ENCODE data around the gene RILP.

DNA sequence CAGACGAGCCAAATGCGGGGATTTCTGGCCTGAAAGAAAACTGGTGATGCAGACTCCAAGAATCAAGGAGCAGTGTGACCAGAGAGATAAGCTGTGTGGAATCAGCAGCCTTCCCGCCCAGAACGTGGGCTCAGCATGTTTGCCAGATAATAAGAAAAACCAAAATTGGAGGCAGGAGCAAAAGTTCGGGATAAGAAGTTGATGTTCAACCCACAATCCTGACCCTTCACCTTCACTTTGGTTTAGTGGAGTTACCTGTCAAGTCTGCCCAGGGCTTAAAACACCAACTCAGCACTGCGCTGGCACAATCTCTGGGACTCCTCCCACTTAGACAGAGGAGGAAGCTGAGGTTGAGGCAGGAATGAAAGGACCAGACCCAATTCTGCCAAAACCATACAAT is 24.1 kb downstream of the RILP start:
- TF ChIP-seq, protein P1, sequence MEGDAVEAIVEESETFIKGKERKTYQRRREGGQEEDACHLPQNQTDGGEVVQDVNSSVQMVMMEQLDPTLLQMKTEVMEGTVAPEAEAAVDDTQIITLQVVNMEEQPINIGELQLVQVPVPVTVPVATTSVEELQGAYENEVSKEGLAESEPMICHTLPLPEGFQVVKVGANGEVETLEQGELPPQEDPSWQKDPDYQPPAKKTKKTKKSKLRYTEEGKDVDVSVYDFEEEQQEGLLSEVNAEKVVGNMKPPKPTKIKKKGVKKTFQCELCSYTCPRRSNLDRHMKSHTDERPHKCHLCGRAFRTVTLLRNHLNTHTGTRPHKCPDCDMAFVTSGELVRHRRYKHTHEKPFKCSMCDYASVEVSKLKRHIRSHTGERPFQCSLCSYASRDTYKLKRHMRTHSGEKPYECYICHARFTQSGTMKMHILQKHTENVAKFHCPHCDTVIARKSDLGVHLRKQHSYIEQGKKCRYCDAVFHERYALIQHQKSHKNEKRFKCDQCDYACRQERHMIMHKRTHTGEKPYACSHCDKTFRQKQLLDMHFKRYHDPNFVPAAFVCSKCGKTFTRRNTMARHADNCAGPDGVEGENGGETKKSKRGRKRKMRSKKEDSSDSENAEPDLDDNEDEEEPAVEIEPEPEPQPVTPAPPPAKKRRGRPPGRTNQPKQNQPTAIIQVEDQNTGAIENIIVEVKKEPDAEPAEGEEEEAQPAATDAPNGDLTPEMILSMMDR (IDR thresholded peaks at IDR 0.05), result no peak
- TF ChIP-seq EZH2 (IDR thresholded peaks at IDR 0.05) (no peak), EZH2phosphoT487 (IDR thresholded peaks at IDR 0.05) (no peak)

Measured in neural progenitor cell (in vitro differentiated cells).